Measurements from ENCODE around the gene KIDINS220. TPM values are rescaled to one million over a fixed set of nuclear protein-coding genes. Genes with fewer than 3 reads are reported as not detected.

Gene KIDINS220
- total RNA-seq, 1 donor from 2014 or later: 47.8 TPM

- H3K9me3 Mint-ChIP-seq (ENCODE audit: unreplicated experiment): no peaks in the 10 kb centered on the region
- Histone ChIP-seq H3K79me2 (ENCODE audit: insufficient read depth, low read length) (no peaks in the 10 kb centered on the region), H3K27ac (ENCODE audit: low read depth, low read length) (no peak overlapping the region), H4K20me1 (ENCODE audit: insufficient read depth, low read length) (no peaks in the 10 kb centered on the region), H3K9me3 (ENCODE audit: insufficient read depth, low read depth, low read length) (no peaks in the 10 kb centered on the region), H3K36me3 (ENCODE audit: insufficient read depth, low read length) (no peaks in the 10 kb centered on the region), H3K4me1 (ENCODE audit: insufficient read depth, low read length) (no peaks in the 10 kb centered on the region), H3K4me2 (ENCODE audit: low read length) (no peak overlapping the region), H3K9ac (ENCODE audit: low read length) (no peak overlapping the region), H3K4me3 (ENCODE audit: insufficient read depth, low read depth, low read length) (no peak overlapping the region), H2AFZ (ENCODE audit: low read depth, low read length) (no peak overlapping the region), H3K27me3 (ENCODE audit: insufficient read depth, low read length) (no peaks in the 10 kb centered on the region)
- no peak overlapping the region for H3K27ac Mint-ChIP-seq (ENCODE audit: unreplicated experiment)
- H3K4me1 Mint-ChIP-seq (ENCODE audit: low read depth, unreplicated experiment): peaks cover 2% of the 10 kb centered on the region
- TF ChIP-seq EZH2 (IDR thresholded peaks at IDR 0.05; ENCODE audit: insufficient read depth, low read length) (no peak), CTCF (IDR thresholded peaks at IDR 0.05; ENCODE audit: insufficient read depth, low read depth, low read length) (peak; percentile 67)
- peaks cover 4% of the 10 kb centered on the region for H3K36me3 Mint-ChIP-seq (ENCODE audit: low read depth, unreplicated experiment)
- DNase-seq (ENCODE audit: low read depth) (peak; percentile 54), FAIRE-seq (no peak)
- H3K27me3 Mint-ChIP-seq (ENCODE audit: low read depth, unreplicated experiment): no peaks in the 10 kb centered on the region
- no peak overlapping the region for H3K4me3 Mint-ChIP-seq (ENCODE audit: unreplicated experiment)
Observed at GRCh38 chr2:8872821-8873432, 35.5 kb upstream of the KIDINS220 start.

- H3K36me3 Mint-ChIP-seq (ENCODE audit: low read depth, unreplicated experiment): peaks cover 4% of the 10 kb centered on the region
- no peak overlapping the region for H3K4me2 ChIP-seq (ENCODE audit: low read length)
- no peak overlapping the region for H3K27ac ChIP-seq (ENCODE audit: low read depth, low read length)
- DNase-seq (ENCODE audit: low read depth) (no peak), FAIRE-seq (no peak)
- no peaks in the 10 kb centered on the region for H3K79me2 ChIP-seq (ENCODE audit: insufficient read depth, low read length)
- no peak overlapping the region for H3K27ac Mint-ChIP-seq (ENCODE audit: unreplicated experiment)
- no peaks in the 10 kb centered on the region for H3K9me3 ChIP-seq (ENCODE audit: insufficient read depth, low read depth, low read length)
- no peak overlapping the region for H3K9ac ChIP-seq (ENCODE audit: low read length)
- no peaks in the 10 kb centered on the region for H3K27me3 Mint-ChIP-seq (ENCODE audit: low read depth, unreplicated experiment)
- H2AFZ ChIP-seq (ENCODE audit: low read depth, low read length): no peak overlapping the region
- H3K27me3 ChIP-seq (ENCODE audit: insufficient read depth, low read length): no peaks in the 10 kb centered on the region
- H4K20me1 ChIP-seq (ENCODE audit: insufficient read depth, low read length): no peaks in the 10 kb centered on the region
- no peaks in the 10 kb centered on the region for H3K4me1 ChIP-seq (ENCODE audit: insufficient read depth, low read length)
- H3K4me3 Mint-ChIP-seq (ENCODE audit: unreplicated experiment): no peak overlapping the region
- TF ChIP-seq EZH2 (IDR thresholded peaks at IDR 0.05; ENCODE audit: insufficient read depth, low read length): no peak
- no peak for TF ChIP-seq CTCF (IDR thresholded peaks at IDR 0.05; ENCODE audit: insufficient read depth, low read depth, low read length)
- H3K4me3 ChIP-seq (ENCODE audit: insufficient read depth, low read depth, low read length): no peak overlapping the region
- no peaks in the 10 kb centered on the region for H3K4me1 Mint-ChIP-seq (ENCODE audit: low read depth, unreplicated experiment)
- no peaks in the 10 kb centered on the region for H3K9me3 Mint-ChIP-seq (ENCODE audit: unreplicated experiment)
- H3K36me3 ChIP-seq (ENCODE audit: insufficient read depth, low read length): no peaks in the 10 kb centered on the region
Observed at GRCh38 chr2:8870441-8870840, 33.0 kb upstream of the KIDINS220 start.

GRCh38 chr2:8867363-8867762 is 29.9 kb upstream of the KIDINS220 start:
- peaks cover 11% of the 10 kb centered on the region for H3K36me3 Mint-ChIP-seq (ENCODE audit: low read depth, unreplicated experiment)
- Histone ChIP-seq H3K4me3 (ENCODE audit: insufficient read depth, low read depth, low read length) (no peak overlapping the region), H3K9me3 (ENCODE audit: insufficient read depth, low read depth, low read length) (no peaks in the 10 kb centered on the region), H3K79me2 (ENCODE audit: insufficient read depth, low read length) (no peaks in the 10 kb centered on the region), H3K27me3 (ENCODE audit: insufficient read depth, low read length) (no peaks in the 10 kb centered on the region), H3K4me1 (ENCODE audit: insufficient read depth, low read length) (no peaks in the 10 kb centered on the region), H4K20me1 (ENCODE audit: insufficient read depth, low read length) (no peaks in the 10 kb centered on the region), H3K4me2 (ENCODE audit: low read length) (no peak overlapping the region), H2AFZ (ENCODE audit: low read depth, low read length) (no peak overlapping the region), H3K9ac (ENCODE audit: low read length) (no peak overlapping the region), H3K27ac (ENCODE audit: low read depth, low read length) (no peak overlapping the region), H3K36me3 (ENCODE audit: insufficient read depth, low read length) (peaks cover 4% of the 10 kb centered on the region)
- no peak overlapping the region for H3K4me3 Mint-ChIP-seq (ENCODE audit: unreplicated experiment)
- H3K4me1 Mint-ChIP-seq (ENCODE audit: low read depth, unreplicated experiment): no peaks in the 10 kb centered on the region
- FAIRE-seq (no peak), DNase-seq (ENCODE audit: low read depth) (no peak)
- H3K9me3 Mint-ChIP-seq (ENCODE audit: unreplicated experiment): no peaks in the 10 kb centered on the region
- no peak overlapping the region for H3K27ac Mint-ChIP-seq (ENCODE audit: unreplicated experiment)
- H3K27me3 Mint-ChIP-seq (ENCODE audit: low read depth, unreplicated experiment): no peaks in the 10 kb centered on the region
- TF ChIP-seq CTCF (IDR thresholded peaks at IDR 0.05; ENCODE audit: insufficient read depth, low read depth, low read length) (no peak), EZH2 (IDR thresholded peaks at IDR 0.05; ENCODE audit: insufficient read depth, low read length) (no peak)
